Breast epithelium (tissue), 4 donors: Measurements from ENCODE around the gene MIER1. TPM values are rescaled to one million over a fixed set of nuclear protein-coding genes. Genes with fewer than 3 reads are reported as not detected.

Source experiments
- DNase-seq, 2 donors: peaks; one replicate each; pipeline ENCODE4 v3.0.0-alpha.2; 2019; ENCODE audit warnings: low spot score in 2 of 2
- H3K27ac ChIP-seq, 2 donors: fragments of 200-600 bp; sonication (generic) in 1 of 2; one replicate each; pipeline ENCODE4 v1.5.1; 2016 to 2019; ENCODE audit warnings: mild to moderate bottlenecking in 1 of 2
- H3K27me3 ChIP-seq, 2 donors: fragments of 200-600 bp; sonication (generic) in 1 of 2; one replicate each; pipeline versions ENCODE4 v1.5.1 to v1.6.0; 2017 to 2019; ENCODE audit warnings: control low read depth in 1 of 2, mild to moderate bottlenecking in 1 of 2
- H3K36me3 ChIP-seq: fragments of 200-600 bp; one replicate; pipeline ENCODE4 v1.5.1; 2019
- H3K4me1 ChIP-seq, 2 donors: fragments of 200-600 bp; sonication (generic); one replicate each; pipeline ENCODE4 v1.5.1; 2016 to 2019; ENCODE audit warnings: control low read depth in 1 of 2
- H3K4me3 ChIP-seq, 3 donors: fragments of 200-600 bp; sonication (generic); 1 replicate in 2 of 3; 2 replicates in 1 of 3; pipeline ENCODE4 v1.5.1; 2016 to 2019; ENCODE audit warnings: mild to moderate bottlenecking in 3 of 3, moderate library complexity in 2 of 3
- H3K9me3 ChIP-seq, 2 donors: fragments of 200-600 bp; sonication (generic) in 1 of 2; one replicate each; pipeline ENCODE4 v1.5.1; 2016 to 2019; ENCODE audit warnings: control low read depth in 1 of 2
- CTCF ChIP-seq, 3 donors: fragments of 450-650 bp; IDR thresholded peaks; one replicate each; pipeline ENCODE4 v1.5.1; 2016 to 2017; ENCODE audit warnings: antibody characterized with exemption in 3 of 3, mild to moderate bottlenecking in 3 of 3, moderate library complexity in 3 of 3
- POLR2A ChIP-seq: fragments of 450-650 bp; IDR thresholded peaks from one replicate; pipeline ENCODE4 v1.6.1; 2016; ENCODE audit warnings: antibody characterized with exemption, mild to moderate bottlenecking, moderate library complexity
- POLR2AphosphoS5 ChIP-seq, 3 donors: sonication (generic); formaldehyde crosslinking; IDR thresholded peaks; one replicate each; pipeline ENCODE4 v1.6.1; 2017; ENCODE audit warnings: antibody characterized with exemption in 3 of 3
- intact Hi-C: fragments of 100-400 bp; cut with DNase I; formaldehyde crosslinking; loops from one replicate; pipeline ENCODE4 v1.15.1; 2023; ENCODE audit warnings: low total_unique reads
- total RNA-seq, 3 donors: library from RNA; depleted of rRNA; stranded (reverse); fragments of >200 nt; gene quantifications; one replicate each; pipeline ENCODE4 v1.1.0, GENCODE V29; 2016

MIER1 gene
- total RNA-seq, 3 donors from 2014 or later, result 42.4 to 51.1 (median 43.9) TPM

- H3K27ac ChIP-seq, result peak overlapping the region; percentile 50 to 64
- no peak overlapping the region for H3K4me3 ChIP-seq
- H3K36me3 ChIP-seq, result peaks cover 6% of the 10 kb centered on the region
- H3K9me3 ChIP-seq, result no peaks in the 10 kb centered on the region
- no peaks in the 10 kb centered on the region for H3K27me3 ChIP-seq
- peaks cover 0 to 7% of the 10 kb centered on the region in 2 donors for H3K4me1 ChIP-seq
- TF ChIP-seq POLR2A, result no peak
- no peak for TF ChIP-seq CTCF (IDR thresholded peaks at IDR 0.05)
- TF ChIP-seq POLR2AphosphoS5 (IDR thresholded peaks at IDR 0.05), result no peak
- no peak for DNase-seq
- intact Hi-C loops, result no loop called here
Observed at GRCh38 chr1:66944330-66945274, 19.8 kb downstream of the MIER1 start.

- Histone ChIP-seq H3K4me3 (no peak overlapping the region), H3K4me1 (peaks cover 0 to 7% of the 10 kb centered on the region in 2 donors), H3K36me3 (peaks cover 6% of the 10 kb centered on the region), H3K9me3 (no peaks in the 10 kb centered on the region), H3K27ac (no peak overlapping the region), H3K27me3 (no peaks in the 10 kb centered on the region)
- TF ChIP-seq POLR2AphosphoS5 (IDR thresholded peaks at IDR 0.05) (no peak), CTCF (IDR thresholded peaks at IDR 0.05) (no peak), POLR2A (no peak)
- no peak for DNase-seq
- intact Hi-C loops, result no loop called here
Observed at GRCh38 chr1:66945316-66945715, 20.5 kb downstream of the MIER1 start.

- Histone ChIP-seq H3K4me3 (no peak overlapping the region), H3K9me3 (no peaks in the 10 kb centered on the region), H3K27ac (peak overlapping the region in 1 of 2 donors; percentile 27), H3K27me3 (no peaks in the 10 kb centered on the region), H3K4me1 (peaks cover 0 to 7% of the 10 kb centered on the region in 2 donors), H3K36me3 (peaks cover 6% of the 10 kb centered on the region)
- no peak for DNase-seq
- TF ChIP-seq POLR2A (no peak), POLR2AphosphoS5 (IDR thresholded peaks at IDR 0.05) (no peak), CTCF (IDR thresholded peaks at IDR 0.05) (no peak)
- intact Hi-C loops, result no loop called here
Observed at GRCh38 chr1:66947267-66947666, 22.5 kb downstream of the MIER1 start.

- Histone ChIP-seq H3K36me3 (peaks cover 6% of the 10 kb centered on the region), H3K9me3 (no peaks in the 10 kb centered on the region), H3K4me1 (no peaks in the 10 kb centered on the region), H3K4me3 (no peak overlapping the region), H3K27me3 (no peaks in the 10 kb centered on the region), H3K27ac (no peak overlapping the region)
- DNase-seq, result no peak
- TF ChIP-seq CTCF (IDR thresholded peaks at IDR 0.05) (no peak), POLR2AphosphoS5 (IDR thresholded peaks at IDR 0.05) (no peak), POLR2A (no peak)
- intact Hi-C loops, result no loop called here
Observed at GRCh38 chr1:66951513-66951912, 26.7 kb downstream of the MIER1 start.

GRCh38 chr1:66954208-66954607 is 29.4 kb downstream of the MIER1 start:
- DNase-seq, result no peak
- Histone ChIP-seq H3K4me3 (no peak overlapping the region), H3K9me3 (no peaks in the 10 kb centered on the region), H3K36me3 (peaks cover under 1% of the 10 kb centered on the region), H3K4me1 (no peaks in the 10 kb centered on the region), H3K27ac (no peak overlapping the region), H3K27me3 (no peaks in the 10 kb centered on the region)
- no peak for TF ChIP-seq POLR2A
- TF ChIP-seq POLR2AphosphoS5 (IDR thresholded peaks at IDR 0.05), result no peak
- no peak for TF ChIP-seq CTCF (IDR thresholded peaks at IDR 0.05)
- intact Hi-C loops, result no loop called here
